ENCODE measurements around the gene KRT4.

GRCh38 chr12:52832451-52832850, 18.5 kb upstream of the KRT4 start:
- TF ChIP-seq L3MBTL2 (conservative IDR thresholded peaks at IDR 0.05) (no peak), ELF4 (IDR thresholded peaks at IDR 0.05) (no peak), ZNF384 (IDR thresholded peaks at IDR 0.05) (no peak), BHLHE40 (IDR thresholded peaks at IDR 0.05; ENCODE audit: borderline replicate concordance) (no peak), FOXK2 (IDR thresholded peaks at IDR 0.05) (no peak), CTBP1 (IDR thresholded peaks at IDR 0.05; ENCODE audit: borderline replicate concordance) (no peak), SP1 (IDR thresholded peaks at IDR 0.05) (no peak), ARNT (IDR thresholded peaks at IDR 0.05) (no peak), LEF1 (IDR thresholded peaks at IDR 0.05; ENCODE audit: borderline replicate concordance) (no peak), PKNOX1 (IDR thresholded peaks at IDR 0.05) (no peak), SUZ12 (IDR thresholded peaks at IDR 0.05) (no peak), FOXA1 (IDR thresholded peaks at IDR 0.05) (no peak), FOXM1 (IDR thresholded peaks at IDR 0.05; ENCODE audit: borderline replicate concordance) (no peak), TARDBP (IDR thresholded peaks at IDR 0.05) (no peak)

Data from HEK293T (cell line).